B cell (primary cell): ENCODE data around the gene FMNL2. TPM values are rescaled to one million over a fixed set of nuclear protein-coding genes. Genes with fewer than 3 reads are reported as not detected.

ENCODE experiments used
- ATAC-seq: fragments of 200-7000 bp; cut with Tn5 transposase; one replicate; pipeline ENCODE4 v1.10.0; 2021; ENCODE audit warnings: low read depth, mild to moderate bottlenecking, moderate number of reproducible peaks, moderate library complexity
- CTCF ChIA-PET: fragments of 350-600 bp; sonication (Branson Sonifier 250); formaldehyde crosslinking; loops from one replicate; lab custom pipeline; 2021; ENCODE audit warnings: antibody characterized with exemption, inconsistent platforms; lab: Charles Lee
- POLR2A ChIA-PET: fragments of 350-600 bp; sonication (Branson Sonifier 250); formaldehyde crosslinking; loops from one replicate; lab custom pipeline; 2021; ENCODE audit warnings: antibody characterized with exemption; lab: Charles Lee
- DNase-seq: peaks from one replicate; pipeline ENCODE4 v3.0.0; 2013
- H2AFZ ChIP-seq: 2 replicates; pipeline ENCODE4 v1.6.1; 2012; ENCODE audit warnings: mild to moderate bottlenecking, low read depth, low read length; ENCODE audit not compliant: insufficient read depth, poor library complexity, severe bottlenecking
- H3K27ac ChIP-seq, 2 donors: 1 replicate in 1 of 2; 2 replicates in 1 of 2; pipeline ENCODE4 v1.5.1; 2012 to 2013; ENCODE audit warnings: low read length in 2 of 2, mild to moderate bottlenecking in 2 of 2, moderate library complexity in 1 of 2
- H3K27me3 ChIP-seq, 4 experiments: fragments of 200-600 bp in 1 of 4; sonication (generic) in 1 of 4; replicated peaks in 1 of 4; 1 replicate in 2 of 4; 2 replicates in 2 of 4; pipeline versions ENCODE4 v1.6.1 to v1.7.0; 2013 to 2016; ENCODE audit warnings: low read length in 3 of 4, mild to moderate bottlenecking in 2 of 4, mixed read lengths in 1 of 4, moderate library complexity in 1 of 4; ENCODE audit not compliant: insufficient read depth in 4 of 4, control insufficient read depth in 3 of 4; ENCODE audit errors: control extremely low read depth in 1 of 4
- H3K36me3 ChIP-seq, 2 experiments: replicated peaks in 1 of 2; 1 replicate in 1 of 2; 2 replicates in 1 of 2; pipeline versions ENCODE4 v1.6.1 to v1.7.1; 2013; ENCODE audit warnings: low read length in 1 of 2; ENCODE audit not compliant: insufficient read depth in 2 of 2, control insufficient read depth in 1 of 2; ENCODE audit errors: control extremely low read depth in 1 of 2, extremely low read depth in 1 of 2
- H3K4me1 ChIP-seq, 2 donors: fragments of 200-600 bp in 1 of 2; sonication (generic) in 1 of 2; 1 replicate in 1 of 2; 2 replicates in 1 of 2; pipeline versions ENCODE4 v1.5.1 to v1.6.1; 2013 to 2017; ENCODE audit warnings: low read length in 2 of 2; ENCODE audit not compliant: control insufficient read depth in 2 of 2, insufficient read depth in 2 of 2
- H3K4me2 ChIP-seq: replicated peaks from 2 replicates; pipeline ENCODE3; 2012; ENCODE audit warnings: mild to moderate bottlenecking, low read depth, low read length; ENCODE audit not compliant: poor library complexity, severe bottlenecking
- H3K4me3 ChIP-seq, 5 experiments: fragments of 200-600 bp in 1 of 5; sonication (generic) in 1 of 5; 1 replicate in 3 of 5; 2 replicates in 2 of 5; pipeline versions ENCODE4 v1.5.1 to v1.7.0; 2011 to 2016; ENCODE audit warnings: low read length in 4 of 5, mild to moderate bottlenecking in 4 of 5, low read depth in 2 of 5, control low read depth in 1 of 5, moderate library complexity in 1 of 5; ENCODE audit not compliant: insufficient read depth in 1 of 5; ENCODE audit errors: control extremely low read depth in 1 of 5, extremely low read depth in 1 of 5
- H3K79me2 ChIP-seq: fragments of 200-600 bp; sonication (generic); one replicate; pipeline ENCODE4 v1.6.0; 2016; ENCODE audit warnings: low read length; ENCODE audit not compliant: control insufficient read depth, insufficient read depth
- H3K9ac ChIP-seq: fragments of 200-600 bp; sonication (generic); 2 replicates; pipeline ENCODE4 v1.6.1; 2017; ENCODE audit warnings: mild to moderate bottlenecking, low read length, moderate library complexity
- H3K9me3 ChIP-seq, 3 donors: one replicate each; pipeline versions ENCODE4 v1.6.1 to v1.7.1; 2013; ENCODE audit warnings: low read length in 2 of 3; ENCODE audit not compliant: control insufficient read depth in 2 of 3, insufficient read depth in 1 of 3; ENCODE audit errors: control extremely low read depth in 1 of 3
- H4K20me1 ChIP-seq: 2 replicates; pipeline ENCODE4 v1.6.0; 2012; ENCODE audit warnings: mild to moderate bottlenecking, low read length; ENCODE audit not compliant: insufficient read depth, control insufficient read depth, poor library complexity, severe bottlenecking
- H3K27ac Mint-ChIP-seq: one replicate; pipeline ENCODE4 v1.8.0; 2021; ENCODE audit warnings: mixed read lengths
- H3K27me3 Mint-ChIP-seq: one replicate; pipeline ENCODE4 v1.8.0; 2021; ENCODE audit warnings: mixed read lengths
- H3K4me1 Mint-ChIP-seq: one replicate; pipeline ENCODE4 v1.8.0; 2021; ENCODE audit warnings: mixed read lengths
- H3K4me3 Mint-ChIP-seq: one replicate; pipeline ENCODE4 v1.8.0; 2021; ENCODE audit warnings: mixed read lengths
- H3K9me3 Mint-ChIP-seq: one replicate; pipeline ENCODE4 v1.8.0; 2022; ENCODE audit warnings: mixed read lengths; ENCODE audit not compliant: insufficient read depth
- EZH2 ChIP-seq: IDR thresholded peaks from 2 replicates; pipeline ENCODE4 v1.6.1; 2012; ENCODE audit warnings: borderline replicate concordance, low read depth, mild to moderate bottlenecking, moderate library complexity, low read length; ENCODE audit not compliant: insufficient read depth, poor library complexity, severe bottlenecking
- WGBS: methylation state at CpG from one replicate; pipeline ENCODE4 v1.1.5; 2013; ENCODE audit warnings: missing lambda C conversion rate; ENCODE audit not compliant: insufficient coverage; 5-methylcytosine and 5-hydroxymethylcytosine counted together
- intact Hi-C: fragments of 100-400 bp; cut with micrococcal nuclease; formaldehyde crosslinking; loops from one replicate; pipeline ENCODE4 v1.10.0; 2022
- polyA plus RNA-seq: library from polyadenylated mRNA; depleted of rRNA; stranded (reverse); fragments of >200 nt; gene quantifications from 2 replicates; pipeline ENCODE4 v1.2.3, GENCODE V29; 2012
- total RNA-seq, 2 donors: library from RNA; stranded (reverse); fragments of 120-200 nt in 1 of 2; gene quantifications; 1 replicate in 1 of 2; 2 replicates in 1 of 2; pipeline versions ENCODE4 v1.2.3 to v1.2.4, GENCODE V29; 2013 to 2022
- TF ChIP-seq, protein P1 (sequence below): fragments of 200-600 bp; IDR thresholded peaks from one replicate; pipeline ENCODE4 v1.8.0; 2022; ENCODE audit warnings: antibody characterized with exemption, mild to moderate bottlenecking

The FMNL2 gene
- total and polyA plus RNA-seq, 2 donors (not counting 1 experiment from before 2014, with no cell fraction given): 0.73 to 8.8 TPM

DNA sequence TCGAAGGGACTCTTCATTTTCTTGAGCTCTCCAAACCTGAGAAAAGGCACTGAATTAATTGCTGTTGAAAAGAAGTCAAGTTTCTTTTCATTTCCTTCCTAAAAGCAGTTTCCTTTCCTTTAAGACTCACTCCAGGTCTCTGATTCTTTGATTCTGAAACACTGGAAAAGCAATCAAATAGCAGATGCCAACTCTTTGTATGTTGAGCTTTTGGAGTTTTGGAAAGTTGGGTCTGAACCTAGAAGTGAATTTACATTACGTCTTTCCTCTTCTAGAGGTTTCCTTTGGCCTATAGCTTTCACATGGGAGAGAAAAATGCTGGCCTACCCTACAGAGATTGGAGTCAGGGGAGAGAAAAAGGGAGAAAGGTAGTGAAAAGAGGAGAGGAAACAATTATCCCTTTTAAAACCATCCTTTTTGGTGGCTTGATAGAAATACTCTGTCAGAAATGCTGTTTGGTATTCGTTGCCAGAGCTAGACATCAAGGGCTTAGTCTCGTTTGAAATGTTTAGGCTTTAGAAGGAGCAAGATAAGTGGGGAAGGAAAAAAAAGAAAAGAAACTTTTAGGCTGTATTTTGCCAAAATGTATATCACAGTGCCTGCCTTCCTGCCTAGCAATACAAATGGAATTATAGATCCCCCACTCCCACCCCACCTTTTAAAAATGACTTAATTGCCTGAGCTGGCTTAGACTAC is 194.6 kb downstream of the FMNL2 start:
- no peak overlapping the region for H3K4me2 ChIP-seq
- H3K79me2 ChIP-seq: no peaks in the 10 kb centered on the region
- H3K27ac Mint-ChIP-seq: no peak overlapping the region

DNA sequence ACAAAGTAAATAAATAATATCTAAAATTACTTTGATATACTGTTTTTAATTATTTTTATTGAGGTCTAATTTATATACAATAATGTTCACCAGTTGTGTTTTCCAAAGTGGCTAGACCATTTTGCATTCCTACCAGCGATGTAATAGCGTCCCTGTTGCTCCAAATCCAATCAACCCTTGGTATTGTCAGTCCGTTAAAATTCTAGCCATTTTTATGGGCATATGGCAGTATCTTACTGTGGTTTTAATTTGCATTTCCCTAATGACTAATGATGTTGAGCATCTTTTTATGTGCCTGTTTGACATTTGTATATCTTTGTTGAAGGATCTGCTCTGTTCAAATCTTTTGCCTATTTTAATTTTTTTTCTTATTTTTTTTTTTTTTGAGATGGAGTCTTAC is 197.3 kb downstream of the FMNL2 start:
- no peak for TF ChIP-seq EZH2
- TF ChIP-seq, protein P1, sequence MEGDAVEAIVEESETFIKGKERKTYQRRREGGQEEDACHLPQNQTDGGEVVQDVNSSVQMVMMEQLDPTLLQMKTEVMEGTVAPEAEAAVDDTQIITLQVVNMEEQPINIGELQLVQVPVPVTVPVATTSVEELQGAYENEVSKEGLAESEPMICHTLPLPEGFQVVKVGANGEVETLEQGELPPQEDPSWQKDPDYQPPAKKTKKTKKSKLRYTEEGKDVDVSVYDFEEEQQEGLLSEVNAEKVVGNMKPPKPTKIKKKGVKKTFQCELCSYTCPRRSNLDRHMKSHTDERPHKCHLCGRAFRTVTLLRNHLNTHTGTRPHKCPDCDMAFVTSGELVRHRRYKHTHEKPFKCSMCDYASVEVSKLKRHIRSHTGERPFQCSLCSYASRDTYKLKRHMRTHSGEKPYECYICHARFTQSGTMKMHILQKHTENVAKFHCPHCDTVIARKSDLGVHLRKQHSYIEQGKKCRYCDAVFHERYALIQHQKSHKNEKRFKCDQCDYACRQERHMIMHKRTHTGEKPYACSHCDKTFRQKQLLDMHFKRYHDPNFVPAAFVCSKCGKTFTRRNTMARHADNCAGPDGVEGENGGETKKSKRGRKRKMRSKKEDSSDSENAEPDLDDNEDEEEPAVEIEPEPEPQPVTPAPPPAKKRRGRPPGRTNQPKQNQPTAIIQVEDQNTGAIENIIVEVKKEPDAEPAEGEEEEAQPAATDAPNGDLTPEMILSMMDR: no peak
- Histone ChIP-seq H3K36me3 (no peaks in the 10 kb centered on the region), H3K4me2 (no peak overlapping the region), H3K27me3 (no peaks in the 10 kb centered on the region), H3K4me3 (no peak overlapping the region), H3K9ac (no peak overlapping the region), H4K20me1 (no peaks in the 10 kb centered on the region), H3K27ac (no peak overlapping the region), H3K4me1 (no peaks in the 10 kb centered on the region), H3K79me2 (no peaks in the 10 kb centered on the region), H2AFZ (no peak overlapping the region), H3K9me3 (no peaks in the 10 kb centered on the region)
- POLR2A ChIA-PET: no interaction called here
- no peak for ATAC-seq
- Mint-ChIP-seq H3K27me3 (peaks cover 3% of the 10 kb centered on the region), H3K9me3 (no peaks in the 10 kb centered on the region), H3K4me1 (no peaks in the 10 kb centered on the region), H3K27ac (no peak overlapping the region), H3K4me3 (no peak overlapping the region)
- intact Hi-C loops: no loop called here
- WGBS: no CpG with 5 or more reads among the region's 3 CpGs
- DNase-seq: no peak
- CTCF ChIA-PET: no interaction called here

More for the DNA sequence above, 194.6 kb downstream of the FMNL2 start:
- no peaks in the 10 kb centered on the region for H3K9me3 ChIP-seq
- no peaks in the 10 kb centered on the region for H4K20me1 ChIP-seq
- intact Hi-C loops: no loop called here
- ChIA-PET CTCF (no interaction called here), POLR2A (no interaction called here)
- DNase-seq: no peak
- no peak overlapping the region for H2AFZ ChIP-seq
- H3K4me3 ChIP-seq: no peak overlapping the region
- no peaks in the 10 kb centered on the region for H3K36me3 ChIP-seq
- no peaks in the 10 kb centered on the region for H3K27me3 ChIP-seq
- H3K4me3 Mint-ChIP-seq: no peak overlapping the region
- no peak overlapping the region for H3K27ac ChIP-seq
- H3K27me3 Mint-ChIP-seq: no peaks in the 10 kb centered on the region
- H3K9me3 Mint-ChIP-seq: no peaks in the 10 kb centered on the region
- no peak overlapping the region for H3K9ac ChIP-seq
- H3K4me1 Mint-ChIP-seq: no peaks in the 10 kb centered on the region
- WGBS: 83% methylated on average over 1 of the region's 4 CpGs
- H3K4me1 ChIP-seq: no peaks in the 10 kb centered on the region
- no peak for ATAC-seq
- no peak for TF ChIP-seq EZH2
- TF ChIP-seq, protein P1: no peak
